T-cell (primary cell): ENCODE measurements around the gene PLA2G3. TPM values are rescaled to one million over a fixed set of nuclear protein-coding genes. Genes with fewer than 3 reads are reported as not detected.

ENCODE experiments used
- ATAC-seq, 4 experiments: fragments of 200-7000 bp in 3 of 4; fragments of 150-1000 bp in 1 of 4; cut with Tn5 transposase; replicated peaks in 1 of 4; 1 replicate in 3 of 4; 2 replicates in 1 of 4; pipeline ENCODE4 v1.10.0; 2021; ENCODE audit warnings: moderate library complexity in 3 of 4, mild to moderate bottlenecking in 2 of 4, moderate number of reproducible peaks in 1 of 4
- CTCF ChIA-PET, 2 donors: fragments of 300-600 bp; sonication (Branson Sonifier 250); formaldehyde crosslinking; loops; one replicate each; lab custom pipeline; 2022; ENCODE audit warnings: antibody characterized with exemption in 2 of 2; lab: Charles Lee
- POLR2A ChIA-PET, 2 donors: fragments of 300-600 bp; sonication (Branson Sonifier 250); formaldehyde crosslinking; loops; one replicate each; lab custom pipeline; 2022; ENCODE audit warnings: antibody characterized with exemption in 2 of 2; lab: Charles Lee
- DNase-seq, 35 experiments: peaks; one replicate each; pipeline versions ENCODE4 v3.0.0 to v3.0.0-alpha.2; 2013 to 2023
- H3K27ac ChIP-seq: one replicate; pipeline ENCODE4 v1.5.1; 2013; ENCODE audit warnings: low read length
- H3K27me3 ChIP-seq, 2 experiments: replicated peaks in 1 of 2; 1 replicate in 1 of 2; 2 replicates in 1 of 2; pipeline versions ENCODE4 v1.6.1 to v1.7.0; 2013; ENCODE audit warnings: low read length in 1 of 2, mixed read lengths in 1 of 2; ENCODE audit not compliant: control insufficient read depth in 2 of 2, insufficient read depth in 2 of 2; ENCODE audit errors: extremely low read depth in 1 of 2
- H3K36me3 ChIP-seq, 2 donors: 1 replicate in 1 of 2; 2 replicates in 1 of 2; pipeline versions ENCODE4 v1.6.1 to v1.7.0; 2013; ENCODE audit warnings: low read length in 1 of 2; ENCODE audit not compliant: control insufficient read depth in 2 of 2, insufficient read depth in 1 of 2; ENCODE audit errors: extremely low read depth in 1 of 2
- H3K4me1 ChIP-seq, 2 experiments: 1 replicate in 1 of 2; 2 replicates in 1 of 2; pipeline versions ENCODE4 v1.6.1 to v1.7.0; 2013; ENCODE audit warnings: low read length in 2 of 2, mixed read lengths in 1 of 2; ENCODE audit not compliant: insufficient read depth in 2 of 2, control insufficient read depth in 1 of 2; ENCODE audit errors: extremely low read depth in 1 of 2
- H3K4me3 ChIP-seq, 2 donors: 1 replicate in 1 of 2; 2 replicates in 1 of 2; pipeline versions ENCODE4 v1.5.1 to v1.7.0; 2013; ENCODE audit warnings: mild to moderate bottlenecking in 2 of 2, low read length in 1 of 2, moderate library complexity in 1 of 2; ENCODE audit not compliant: control insufficient read depth in 1 of 2; ENCODE audit errors: extremely low read depth in 1 of 2
- H3K9me3 ChIP-seq: 2 replicates; pipeline ENCODE4 v1.7.0; 2013
- H3K27ac Mint-ChIP-seq, 2 donors: one replicate each; pipeline ENCODE4 v1.8.0; 2020 to 2021; ENCODE audit warnings: mild to moderate bottlenecking in 2 of 2, mixed read lengths in 2 of 2
- H3K27me3 Mint-ChIP-seq, 2 donors: one replicate each; pipeline ENCODE4 v1.8.0; 2021 to 2022; ENCODE audit warnings: mixed read lengths in 2 of 2
- H3K36me3 Mint-ChIP-seq: one replicate; pipeline ENCODE4 v1.8.0; 2021; ENCODE audit warnings: mixed read lengths
- H3K4me1 Mint-ChIP-seq, 3 donors: one replicate each; pipeline ENCODE4 v1.8.0; 2020 to 2022; ENCODE audit warnings: mixed read lengths in 3 of 3, mild to moderate bottlenecking in 1 of 3
- H3K4me3 Mint-ChIP-seq, 3 donors: one replicate each; pipeline ENCODE4 v1.8.0; 2020 to 2022; ENCODE audit warnings: mild to moderate bottlenecking in 3 of 3, mixed read lengths in 3 of 3, moderate library complexity in 3 of 3
- H3K9me3 Mint-ChIP-seq, 3 donors: one replicate each; pipeline ENCODE4 v1.8.0; 2020 to 2022; ENCODE audit warnings: mixed read lengths in 3 of 3
- WGBS: methylation state at CpG from one replicate; pipeline ENCODE4 v1.1.5; 2013; ENCODE audit warnings: missing lambda C conversion rate; ENCODE audit not compliant: insufficient coverage; 5-methylcytosine and 5-hydroxymethylcytosine counted together
- total RNA-seq, 35 experiments: library from RNA in 6 of 35; stranded (reverse) in 6 of 35; fragments of 120-200 nt in 1 of 35; gene quantifications; one replicate each; pipeline versions ENCODE4 v1.2.1 to v1.2.4 and lab custom pipeline; 2013 to 2026

PLA2G3 gene
- total RNA-seq, 5 donors from 2014 or later (not counting 1 experiment from before 2014, with no cell fraction given): not detected

DNA sequence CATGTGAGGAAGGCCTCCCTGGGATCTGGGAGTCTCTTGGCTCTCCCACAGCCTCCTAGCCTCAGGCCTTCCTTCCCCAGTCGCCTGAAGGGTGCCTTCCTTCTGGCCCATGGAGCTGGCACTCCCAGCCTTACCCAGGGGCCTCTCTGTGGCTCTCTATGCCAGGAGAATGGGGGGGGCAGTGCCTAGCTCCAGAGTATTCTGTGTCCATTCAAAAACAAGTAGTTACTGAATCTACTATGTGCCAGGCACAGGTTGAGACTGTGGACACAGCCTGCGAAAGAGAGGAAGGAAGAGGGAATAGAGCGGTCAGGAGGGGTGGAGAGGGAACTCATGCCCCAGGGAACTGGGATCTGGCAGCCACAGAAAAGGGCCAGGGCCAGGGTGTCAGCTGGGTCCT lies 2.7 kb upstream of the PLA2G3 start:
- H3K27ac ChIP-seq: no peak overlapping the region
- no peaks in the 10 kb centered on the region for H3K4me1 Mint-ChIP-seq
- no peak for ATAC-seq
- H3K9me3 Mint-ChIP-seq: peaks cover 0 to 9% (median 9%) of the 10 kb centered on the region in 3 donors
- no peaks in the 10 kb centered on the region for H3K36me3 ChIP-seq
- CTCF ChIA-PET: no interaction called here
- H3K36me3 Mint-ChIP-seq: no peaks in the 10 kb centered on the region
- peaks cover 4% of the 10 kb centered on the region in 2 donors for H3K27me3 Mint-ChIP-seq
- H3K27me3 ChIP-seq: peaks cover 0 to 23% of the 10 kb centered on the region in 2 experiments
- no peak overlapping the region for H3K4me3 ChIP-seq
- H3K9me3 ChIP-seq: no peaks in the 10 kb centered on the region
- DNase-seq: no peak
- no peak overlapping the region for H3K4me3 Mint-ChIP-seq
- POLR2A ChIA-PET: no interaction called here
- H3K27ac Mint-ChIP-seq: no peak overlapping the region
- no CpG with 5 or more reads among the region's 3 CpGs for WGBS
- H3K4me1 ChIP-seq: no peaks in the 10 kb centered on the region

DNA sequence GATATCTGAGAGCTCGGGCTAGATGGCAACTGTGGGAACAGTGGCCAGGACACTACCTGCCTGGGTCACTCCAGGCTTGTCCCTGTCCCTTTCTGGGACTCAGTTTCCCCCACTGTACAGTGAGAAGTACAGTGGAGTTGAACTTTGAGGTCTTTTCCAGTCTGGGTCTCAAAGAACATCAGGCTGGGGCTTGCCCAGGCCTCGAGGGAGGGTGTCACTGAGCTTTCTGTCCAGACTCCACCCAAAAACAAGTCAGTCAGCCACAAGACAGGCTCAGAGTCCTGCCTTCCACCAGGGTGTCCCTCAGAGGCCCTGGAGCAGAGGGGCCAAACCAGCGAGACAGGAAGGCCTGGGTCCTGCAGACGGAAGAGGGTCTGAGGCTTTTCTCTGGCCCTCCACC lies 2.0 kb upstream of the PLA2G3 start:
- ChIA-PET POLR2A (no interaction called here), CTCF (no interaction called here)
- no peaks in the 10 kb centered on the region for H3K4me1 Mint-ChIP-seq
- peaks cover 0 to 24% of the 10 kb centered on the region in 2 experiments for H3K27me3 ChIP-seq
- DNase-seq: no peak
- no peak overlapping the region for H3K27ac ChIP-seq
- H3K9me3 ChIP-seq: no peaks in the 10 kb centered on the region
- no peaks in the 10 kb centered on the region for H3K36me3 Mint-ChIP-seq
- peaks cover 0 to 9% (median 8%) of the 10 kb centered on the region in 3 donors for H3K9me3 Mint-ChIP-seq
- peaks cover 4 to 5% of the 10 kb centered on the region in 2 donors for H3K27me3 Mint-ChIP-seq
- no peak overlapping the region for H3K4me3 ChIP-seq
- no peak for ATAC-seq
- no peak overlapping the region for H3K4me3 Mint-ChIP-seq
- no peaks in the 10 kb centered on the region for H3K4me1 ChIP-seq
- H3K36me3 ChIP-seq: no peaks in the 10 kb centered on the region
- 67% methylated on average over 2 of the region's 4 CpGs for WGBS
- no peak overlapping the region for H3K27ac Mint-ChIP-seq

DNA sequence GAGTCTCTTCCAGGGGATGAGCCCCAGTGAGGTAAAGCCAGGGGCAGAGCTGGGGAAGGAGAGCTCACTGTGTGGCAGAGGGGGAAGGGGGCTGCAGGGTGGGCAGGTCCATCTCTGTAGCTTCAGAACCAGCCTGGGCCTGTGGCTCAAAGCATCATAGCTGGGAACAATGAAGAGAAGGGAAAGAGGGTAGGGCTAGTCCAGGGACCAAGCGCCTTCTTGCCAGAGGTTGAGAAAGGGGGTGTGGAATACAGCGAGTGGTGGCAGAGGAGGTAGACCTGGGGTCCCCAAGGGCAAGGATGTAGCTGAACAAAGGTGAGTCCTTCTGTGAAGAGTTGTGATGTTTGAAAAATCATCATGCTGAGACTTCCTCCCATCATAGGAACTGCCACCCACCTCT lies 1.2 kb upstream of the PLA2G3 start:
- H3K9me3 ChIP-seq: no peaks in the 10 kb centered on the region
- ChIA-PET POLR2A (interaction anchor here in 1 of 2 donors (0.6 kb wide), 1 partner anchor 501 kb away, joined by 4 read pairs; no protein-coding TSS in a partner anchor), CTCF (no interaction called here)
- peaks cover 0 to 24% of the 10 kb centered on the region in 2 experiments for H3K27me3 ChIP-seq
- Mint-ChIP-seq H3K27ac (no peak overlapping the region), H3K36me3 (no peaks in the 10 kb centered on the region), H3K4me3 (no peak overlapping the region), H3K27me3 (peaks cover 4 to 8% of the 10 kb centered on the region in 2 donors), H3K9me3 (peaks cover 0 to 9% (median 5%) of the 10 kb centered on the region in 3 donors), H3K4me1 (no peaks in the 10 kb centered on the region)
- H3K27ac ChIP-seq: no peak overlapping the region
- WGBS: no CpG with 5 or more reads among the region's 2 CpGs
- DNase-seq (no peak), ATAC-seq (no peak)
- H3K36me3 ChIP-seq: no peaks in the 10 kb centered on the region
- H3K4me3 ChIP-seq: no peak overlapping the region
- H3K4me1 ChIP-seq: no peaks in the 10 kb centered on the region

- Histone ChIP-seq H3K4me1 (no peaks in the 10 kb centered on the region), H3K4me3 (no peak overlapping the region), H3K27ac (no peak overlapping the region), H3K9me3 (no peaks in the 10 kb centered on the region), H3K27me3 (peaks cover 0 to 24% of the 10 kb centered on the region in 2 experiments), H3K36me3 (no peaks in the 10 kb centered on the region)
- ChIA-PET POLR2A (no interaction called here), CTCF (no interaction called here)
- no peaks in the 10 kb centered on the region for H3K36me3 Mint-ChIP-seq
- peaks cover 4 to 8% of the 10 kb centered on the region in 2 donors for H3K27me3 Mint-ChIP-seq
- no peak overlapping the region for H3K4me3 Mint-ChIP-seq
- peaks cover 0 to 9% (median 5%) of the 10 kb centered on the region in 3 donors for H3K9me3 Mint-ChIP-seq
- H3K4me1 Mint-ChIP-seq: no peaks in the 10 kb centered on the region
- no peak for DNase-seq
- WGBS: 88% methylated on average over 1 of the region's 5 CpGs
- H3K27ac Mint-ChIP-seq: no peak overlapping the region
- no peak for ATAC-seq
Observed at GRCh38 chr22:31140746-31141145, 438 bp upstream of the PLA2G3 start.

DNA sequence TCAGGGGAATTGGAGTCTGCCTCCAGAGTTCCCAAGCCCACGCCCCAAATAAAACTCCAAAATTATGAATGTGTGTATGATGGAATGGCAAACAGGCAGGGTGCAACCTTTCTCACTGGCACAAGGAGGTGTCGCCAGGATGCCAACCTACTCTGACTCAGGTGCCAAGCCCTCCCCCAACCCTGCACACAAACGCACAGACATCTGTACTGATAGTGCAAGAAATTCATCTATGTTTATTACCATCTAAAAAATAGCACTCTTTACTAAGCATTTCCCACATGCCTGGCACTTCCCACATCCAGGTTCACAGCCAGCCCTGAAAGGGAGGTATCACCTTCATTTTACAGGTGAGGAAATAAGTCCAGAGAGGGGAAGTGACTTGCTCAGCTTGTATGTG lies 1.2 kb downstream of the PLA2G3 start:
- ATAC-seq: no peak
- DNase-seq: no peak

DNA sequence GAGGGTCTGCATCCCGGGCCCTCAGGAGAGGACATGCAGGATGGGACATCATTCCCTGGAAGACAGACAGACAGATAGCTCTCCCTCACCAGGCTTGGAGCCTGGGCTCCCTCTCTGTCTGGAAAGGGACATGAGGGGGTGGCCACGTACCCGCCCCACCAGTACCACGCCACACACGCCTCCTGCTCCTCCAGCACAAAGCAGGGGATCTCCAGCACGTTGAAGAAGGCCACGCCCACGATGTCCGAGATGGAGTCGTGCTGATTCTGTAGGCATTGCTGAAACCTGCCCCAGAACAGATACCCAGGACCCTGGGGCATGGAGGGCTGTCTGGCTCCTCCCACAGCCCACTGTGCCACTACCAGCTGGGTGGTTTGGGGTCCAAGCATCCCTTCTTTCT lies 2.2 kb downstream of the PLA2G3 start:
- no peak for DNase-seq
- 69% methylated on average over 6 of the region's 10 CpGs for WGBS
- Mint-ChIP-seq H3K36me3 (no peaks in the 10 kb centered on the region), H3K27me3 (peaks cover 4 to 8% of the 10 kb centered on the region in 2 donors), H3K9me3 (no peaks in the 10 kb centered on the region), H3K4me1 (no peaks in the 10 kb centered on the region), H3K27ac (no peak overlapping the region), H3K4me3 (no peak overlapping the region)
- Histone ChIP-seq H3K36me3 (no peaks in the 10 kb centered on the region), H3K4me1 (no peaks in the 10 kb centered on the region), H3K9me3 (no peaks in the 10 kb centered on the region), H3K4me3 (no peak overlapping the region), H3K27me3 (peaks cover 0 to 24% of the 10 kb centered on the region in 2 experiments), H3K27ac (no peak overlapping the region)
- no peak for ATAC-seq
- ChIA-PET CTCF (interaction anchor here in 1 of 2 donors (0.5 kb wide), 1 partner anchor 185 kb away, joined by 7 read pairs; no protein-coding TSS in a partner anchor), POLR2A (no interaction called here)

More for the DNA sequence above, 1.2 kb downstream of the PLA2G3 start:
- Histone ChIP-seq H3K4me3 (no peak overlapping the region), H3K4me1 (no peaks in the 10 kb centered on the region), H3K36me3 (no peaks in the 10 kb centered on the region), H3K27ac (no peak overlapping the region), H3K27me3 (peaks cover 0 to 24% of the 10 kb centered on the region in 2 experiments), H3K9me3 (no peaks in the 10 kb centered on the region)
- 63% methylated on average over 2 of the region's 3 CpGs for WGBS
- H3K36me3 Mint-ChIP-seq: no peaks in the 10 kb centered on the region
- POLR2A ChIA-PET: no interaction called here
- no peak overlapping the region for H3K27ac Mint-ChIP-seq
- no peaks in the 10 kb centered on the region for H3K9me3 Mint-ChIP-seq
- H3K4me1 Mint-ChIP-seq: no peaks in the 10 kb centered on the region
- H3K4me3 Mint-ChIP-seq: no peak overlapping the region
- CTCF ChIA-PET: no interaction called here
- peaks cover 4 to 8% of the 10 kb centered on the region in 2 donors for H3K27me3 Mint-ChIP-seq

- no peaks in the 10 kb centered on the region for H3K9me3 ChIP-seq
- Mint-ChIP-seq H3K9me3 (no peaks in the 10 kb centered on the region), H3K27ac (no peak overlapping the region), H3K4me1 (no peaks in the 10 kb centered on the region), H3K4me3 (no peak overlapping the region), H3K36me3 (no peaks in the 10 kb centered on the region), H3K27me3 (peaks cover 4 to 8% of the 10 kb centered on the region in 2 donors)
- ChIA-PET CTCF (no interaction called here), POLR2A (no interaction called here)
- H3K4me1 ChIP-seq: no peaks in the 10 kb centered on the region
- DNase-seq (no peak), ATAC-seq (no peak)
- H3K4me3 ChIP-seq: no peak overlapping the region
- H3K36me3 ChIP-seq: no peaks in the 10 kb centered on the region
- peaks cover 0 to 24% of the 10 kb centered on the region in 2 experiments for H3K27me3 ChIP-seq
- H3K27ac ChIP-seq: no peak overlapping the region
- WGBS: 67% methylated on average over 2 of the region's 10 CpGs
Observed at GRCh38 chr22:31137721-31138120, 2.6 kb downstream of the PLA2G3 start.
